Measurements from ENCODE around the gene ZNF793.

The ZNF793 gene

GRCh38 chr19:37506387-37507166 lies at the start of gene ZNF793:
ZNF793 (plus strand) TSS chr19:37506939; CDS start chr19:37523440, 16,501 bp downstream.
- peak; percentile 88 for DNase-seq

- DNase-seq, result no peak
Measured at GRCh38 chr19:37466277-37466797, 40.4 kb upstream of the ZNF793 start.

- DNase-seq, result peak; percentile 90
Measured at GRCh38 chr19:37466798-37467607, 39.7 kb upstream of the ZNF793 start, which contains the start of gene ZNF569. ZNF569 (minus strand) TSS chr19:37467444; CDS start chr19:37444921, 22,523 bp downstream.

- DNase-seq, result no peak
Measured at GRCh38 chr19:37467608-37468090, 39.1 kb upstream of the ZNF793 start.

- peak; percentile 81 for DNase-seq
Measured at GRCh38 chr19:37468961-37469777, 37.6 kb upstream of the ZNF793 start, which contains the start of gene ZNF570. ZNF570 (plus strand) TSS chr19:37469356; CDS start chr19:37470355, 999 bp downstream.

GRCh38 chr19:37470216-37470615 lies 36.5 kb upstream of the ZNF793 start:
- no peak for DNase-seq

GRCh38 chr19:37472165-37472564 lies 34.6 kb upstream of the ZNF793 start:
- DNase-seq, result no peak

- no peak for DNase-seq
Measured at GRCh38 chr19:37484406-37485168, 22.2 kb upstream of the ZNF793 start.

- no peak for DNase-seq
Measured at GRCh38 chr19:37492213-37492612, 14.5 kb upstream of the ZNF793 start.

GRCh38 chr19:37505958-37506386 lies 767 bp upstream of the ZNF793 start:
- DNase-seq, result peak; percentile 29

- DNase-seq, result no peak
Measured at GRCh38 chr19:37507167-37507464, 377 bp downstream of the ZNF793 start.

GRCh38 chr19:37511186-37511585 lies 4.4 kb downstream of the ZNF793 start:
- DNase-seq, result no peak

- no peak for DNase-seq
Measured at GRCh38 chr19:37511821-37512220, 5.1 kb downstream of the ZNF793 start.

GRCh38 chr19:37513397-37513796 lies 6.7 kb downstream of the ZNF793 start:
- DNase-seq, result no peak

- DNase-seq, result no peak
Measured at GRCh38 chr19:37519890-37520289, 13.2 kb downstream of the ZNF793 start.

- no peak for DNase-seq
Measured at GRCh38 chr19:37537391-37537947, 30.7 kb downstream of the ZNF793 start.

GRCh38 chr19:37551129-37551993 lies 44.6 kb downstream of the ZNF793 start:
- no peak for DNase-seq

GRCh38 chr19:37563518-37563917 lies 56.8 kb downstream of the ZNF793 start:
- no peak for DNase-seq

GRCh38 chr19:37564624-37565369 lies 58.1 kb downstream of the ZNF793 start:
- no peak for DNase-seq

- no peak for DNase-seq
Measured at GRCh38 chr19:37565370-37565669, 58.6 kb downstream of the ZNF793 start.

Data from NCI-H1105 (cell line).